CMK (cell line): ENCODE measurements around the gene SH3TC1.

Experiments
- DNase-seq: peaks from one replicate; pipeline ENCODE4 v3.0.0-alpha.2; 2010; ENCODE audit warnings: low read depth

Gene SH3TC1

GRCh38 chr4:8263397-8263796 lies 64.3 kb downstream of the SH3TC1 start:
- DNase-seq = no peak

DNA sequence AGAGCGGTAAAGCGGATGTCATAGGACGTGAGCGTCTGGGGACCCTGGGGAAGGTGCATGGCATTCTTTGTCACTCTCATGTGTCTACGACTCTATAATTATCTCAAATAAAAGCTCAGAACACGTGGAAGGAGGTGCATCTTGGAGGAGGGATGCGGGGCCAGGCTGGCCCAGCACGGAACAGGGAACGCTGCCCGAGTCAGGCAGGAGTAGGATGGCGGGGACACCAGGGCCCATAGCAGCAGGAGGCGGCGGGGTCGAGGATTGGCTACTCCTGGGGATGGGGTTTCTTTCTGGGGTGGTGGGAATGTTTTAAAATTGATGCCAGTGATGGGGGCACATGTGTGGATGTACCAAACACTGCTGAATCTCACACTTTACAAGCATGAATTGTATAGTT lies 65.0 kb downstream of the SH3TC1 start:
- DNase-seq = no peak

- no peak for DNase-seq
Observed at GRCh38 chr4:8265171-8265929, 66.3 kb downstream of the SH3TC1 start.

DNA sequence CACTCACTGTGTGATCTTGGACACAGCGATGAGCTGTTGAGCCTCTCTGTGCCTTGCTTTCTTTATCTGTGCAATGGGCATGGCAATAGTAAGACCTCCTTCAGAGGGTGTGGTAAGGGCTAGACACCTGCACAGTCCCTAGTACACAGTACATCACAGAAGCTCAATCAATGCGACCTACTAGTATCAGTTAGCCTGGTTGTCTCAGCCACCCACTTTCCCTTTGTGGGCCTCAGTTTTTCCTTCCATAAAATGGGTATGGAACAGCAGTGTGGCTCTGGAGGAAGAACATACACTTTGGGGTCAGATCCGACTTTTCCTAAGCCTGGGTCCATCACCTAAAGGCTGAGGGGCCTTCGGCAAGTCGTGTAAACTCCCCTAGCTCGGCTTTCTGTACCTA lies 67.0 kb downstream of the SH3TC1 start:
- DNase-seq = no peak

DNA sequence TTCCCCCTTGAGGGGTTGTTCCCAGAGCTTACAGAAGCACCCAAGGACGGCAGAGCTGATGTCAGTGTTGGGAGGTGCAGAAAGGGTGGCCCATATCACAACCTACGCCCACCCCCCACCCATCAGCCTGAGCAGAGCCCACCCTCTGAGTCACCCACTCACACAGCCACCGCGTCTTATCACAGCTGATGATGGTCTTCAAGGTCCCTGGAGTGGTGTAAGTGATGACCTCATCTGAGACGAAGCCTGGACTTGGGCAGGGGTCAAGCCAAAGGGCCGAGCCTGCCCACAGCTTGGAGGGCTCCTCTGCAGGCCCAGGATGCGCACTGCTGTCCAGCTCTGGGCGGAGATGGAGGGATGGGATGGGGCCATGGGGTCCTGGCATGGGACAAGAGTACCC lies 67.4 kb downstream of the SH3TC1 start:
- DNase-seq = no peak

DNA sequence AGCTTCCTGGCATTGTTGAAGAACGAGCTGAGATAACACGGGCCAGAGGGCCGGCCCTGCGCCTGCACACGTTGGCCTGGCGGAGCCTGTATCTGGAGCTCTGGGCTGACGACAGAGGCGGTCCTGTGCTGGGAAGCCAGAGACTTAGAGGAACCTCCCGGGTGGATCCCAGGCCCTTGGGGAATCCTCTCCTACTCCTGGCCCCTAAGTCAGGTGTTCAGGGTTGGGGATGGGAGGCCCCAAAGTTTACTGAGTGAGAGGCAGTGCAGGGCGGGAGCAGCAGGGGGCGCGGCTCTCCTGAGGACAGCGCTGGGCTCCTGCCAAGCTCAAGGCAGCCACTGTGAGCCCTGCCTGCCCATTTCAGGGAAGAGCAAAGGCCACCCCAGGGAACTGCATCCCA lies 68.0 kb downstream of the SH3TC1 start:
- no peak for DNase-seq

- DNase-seq = no peak
Observed at GRCh38 chr4:8268211-8268610, 69.1 kb downstream of the SH3TC1 start.

GRCh38 chr4:8268901-8269534 lies 69.9 kb downstream of the SH3TC1 start:
- no peak for DNase-seq

- no peak for DNase-seq
Observed at GRCh38 chr4:8269535-8270417, 70.7 kb downstream of the SH3TC1 start, which contains the start of gene HTRA3. Gene HTRA3, plus strand, starts transcription at chr4:8269754. Its CDS starts 215 bp downstream, at chr4:8269969.

DNA sequence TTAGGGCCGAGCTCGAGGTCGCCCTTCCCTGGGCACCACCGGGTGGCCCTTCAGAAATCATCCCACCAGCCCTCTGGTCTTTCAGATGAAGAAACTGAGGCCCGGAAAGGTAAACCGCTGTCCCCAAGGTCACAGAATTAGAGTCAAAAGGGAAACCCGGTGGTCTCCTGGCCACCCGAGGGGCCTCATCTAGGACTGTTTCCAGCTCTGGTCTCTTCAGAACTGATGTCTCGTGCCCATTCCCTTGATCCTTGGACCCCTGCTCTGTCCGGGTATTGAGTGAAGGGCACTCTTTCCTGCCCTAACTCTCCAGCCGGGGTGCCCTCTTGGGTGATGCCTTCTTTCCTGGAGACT lies 71.3 kb downstream of the SH3TC1 start:
- no peak for DNase-seq

- DNase-seq = no peak
Observed at GRCh38 chr4:8270912-8271815, 72.1 kb downstream of the SH3TC1 start.

- no peak for DNase-seq
Observed at GRCh38 chr4:8271821-8272220, 72.7 kb downstream of the SH3TC1 start.

GRCh38 chr4:8272472-8273428 lies 73.7 kb downstream of the SH3TC1 start:
- DNase-seq = no peak

DNA sequence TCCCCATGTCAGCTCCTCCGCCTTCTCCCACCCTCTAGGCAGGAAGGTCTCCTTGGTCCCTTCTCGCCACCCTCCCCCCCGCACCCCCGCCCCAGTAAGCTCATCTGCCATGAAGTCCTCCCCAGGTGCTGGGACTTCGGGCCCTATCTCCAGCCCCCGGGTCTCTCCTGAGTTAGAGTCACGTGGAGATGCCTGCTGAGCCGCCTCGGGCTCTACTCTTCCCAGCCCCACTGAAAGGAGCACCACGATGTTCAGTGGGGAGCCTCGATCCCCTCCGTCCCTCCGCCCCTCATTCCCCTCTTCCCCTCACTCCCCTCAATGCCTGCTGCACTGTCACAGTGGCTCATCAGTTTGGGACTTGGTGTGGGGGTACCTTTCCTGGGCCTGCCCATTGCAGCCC lies 74.4 kb downstream of the SH3TC1 start:
- DNase-seq = peak; percentile 18

DNA sequence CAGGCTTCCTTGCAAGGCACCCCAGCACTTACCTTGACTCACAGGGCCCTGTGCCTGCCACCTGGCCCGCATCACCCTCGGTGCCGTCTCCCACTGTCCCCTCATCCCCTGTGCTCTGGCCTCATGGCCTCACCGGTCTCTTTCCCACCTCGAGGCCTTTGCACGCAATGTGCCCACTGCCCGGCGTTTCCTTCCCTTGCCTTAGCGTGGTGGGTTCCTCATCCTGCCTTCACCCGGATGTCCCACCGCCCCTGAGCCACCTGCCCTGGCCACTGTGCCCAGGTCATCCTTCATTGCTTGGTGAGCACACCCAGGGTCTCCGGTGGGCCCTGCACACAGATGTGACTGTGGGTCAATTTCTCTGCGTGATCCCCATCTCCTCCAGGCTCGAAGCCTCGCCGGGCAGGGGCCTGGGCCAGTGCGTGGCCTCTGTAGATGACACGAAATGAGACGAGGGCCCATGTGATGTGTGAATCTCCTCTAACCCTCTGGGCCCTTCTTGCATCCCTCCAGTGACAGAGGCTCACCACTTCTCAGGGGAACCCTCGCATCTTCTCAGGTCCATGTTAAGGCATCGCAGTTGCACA lies 75.1 kb downstream of the SH3TC1 start:
- no peak for DNase-seq

DNA sequence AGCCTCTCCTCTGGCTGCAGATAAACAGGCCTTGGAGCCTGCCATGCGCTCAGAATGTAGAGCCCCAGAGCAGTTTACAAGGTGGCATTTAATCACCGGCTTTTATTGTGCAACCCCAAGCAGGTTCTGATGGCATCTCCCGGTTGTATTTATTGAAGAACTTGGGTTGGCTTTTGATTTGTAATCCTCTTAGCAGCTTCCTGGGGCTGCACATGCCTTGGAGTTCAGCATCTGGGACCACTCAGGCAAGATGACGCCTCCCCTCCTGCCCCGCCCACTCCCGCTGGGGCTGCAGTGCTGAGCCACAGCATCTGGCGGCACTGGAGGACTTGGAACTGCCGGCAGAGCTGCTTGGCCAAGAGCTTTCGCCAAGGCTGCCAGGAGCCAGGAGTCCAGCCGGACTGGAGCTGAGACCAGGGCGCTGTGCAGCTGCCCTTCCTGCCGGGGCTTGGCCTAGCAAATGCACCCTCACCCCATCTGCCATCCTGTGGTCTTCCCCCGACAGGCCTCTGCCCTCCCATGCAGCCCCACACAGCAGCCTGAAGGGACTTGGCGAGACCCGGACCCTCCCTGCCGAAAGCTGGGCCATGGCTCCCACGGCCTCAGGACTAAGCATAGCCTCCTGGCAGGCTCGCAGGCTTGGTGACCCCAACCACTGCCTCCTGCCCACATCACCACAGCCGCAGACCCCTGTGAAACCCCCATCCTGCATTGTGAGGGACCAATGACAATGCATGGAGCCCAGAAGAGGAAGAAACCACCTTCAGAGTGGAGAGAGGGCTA lies 75.9 kb downstream of the SH3TC1 start:
- DNase-seq = no peak

DNA sequence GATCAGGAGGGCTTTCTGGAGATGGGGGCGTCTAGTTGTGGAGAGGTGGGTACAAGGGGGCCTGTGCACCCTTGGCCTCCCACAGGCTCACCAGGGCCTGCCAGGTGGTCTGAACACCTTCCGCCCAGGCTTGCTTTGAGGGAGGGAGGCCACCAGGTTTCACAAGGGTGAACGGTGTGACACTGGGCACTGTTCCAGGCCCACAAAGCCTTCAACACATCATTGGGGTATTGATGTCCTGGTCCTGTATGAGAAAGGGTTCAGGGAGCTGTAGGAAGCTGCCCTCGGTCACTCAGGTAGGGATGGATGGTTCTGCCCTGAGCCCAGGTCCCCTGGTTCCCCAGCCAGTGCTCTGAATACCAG lies 76.4 kb downstream of the SH3TC1 start:
- DNase-seq = no peak

DNA sequence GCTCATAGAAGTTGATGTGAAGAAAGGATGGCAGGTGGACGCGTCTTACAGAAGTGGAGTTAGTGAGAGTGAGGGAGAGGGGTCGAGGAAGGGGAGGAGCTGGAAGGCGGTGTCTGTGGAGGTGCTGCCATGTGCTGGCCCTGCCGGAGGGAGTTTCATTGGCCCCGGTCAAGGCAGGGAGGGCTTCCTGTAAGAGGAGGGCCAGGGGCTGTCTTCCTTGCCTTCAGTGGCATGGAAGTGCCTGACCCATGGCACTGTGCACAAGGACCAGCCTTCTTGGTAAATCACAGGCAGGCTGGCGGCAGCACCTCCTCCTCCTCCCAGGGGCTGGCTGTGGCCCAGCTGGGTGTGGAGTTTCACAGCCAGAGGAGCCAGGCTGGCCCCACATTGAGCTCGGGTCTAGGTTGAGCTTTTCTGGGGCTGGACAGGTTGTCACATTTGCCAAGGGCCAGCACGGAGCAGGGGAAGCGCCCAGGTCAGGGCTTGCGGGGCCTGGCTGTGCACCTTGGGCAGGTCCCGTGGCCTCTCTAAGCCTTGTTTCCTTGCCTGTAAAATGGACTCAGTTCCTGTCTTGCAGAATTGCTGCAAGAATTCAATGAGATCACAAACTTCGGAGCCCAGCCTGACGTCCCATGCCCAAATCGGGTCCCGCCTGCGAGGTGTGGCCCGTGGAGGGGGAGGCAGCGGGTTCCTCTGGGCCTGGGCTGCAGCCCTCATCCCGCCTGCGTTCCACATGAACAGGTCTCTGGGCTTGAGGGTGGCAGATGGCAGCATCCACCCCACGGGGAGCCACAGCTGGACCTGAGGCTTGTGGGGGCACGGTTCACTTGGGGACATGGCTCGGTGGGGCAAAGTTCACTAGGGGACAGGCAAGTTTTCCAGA lies 77.5 kb downstream of the SH3TC1 start:
- no peak for DNase-seq
